Renal cortical epithelial cell (primary cell): ENCODE results near the gene FXN. TPM values are rescaled to one million over a fixed set of nuclear protein-coding genes. Genes with fewer than 3 reads are reported as not detected.
"Not testable (repeated sequence)": the region's sequence is repeated elsewhere in the genome, so short reads cannot be mapped to it uniquely, and the experiment has no call there.

Experiments
- DNase-seq: peaks from one replicate; pipeline ENCODE4 v3.0.0-alpha.2; 2011; ENCODE audit warnings: low read depth
- total RNA-seq: library from RNA; depleted of rRNA; stranded (reverse); fragments of >200 nt; gene quantifications from 2 replicates; pipeline ENCODE4 v1.2.3, GENCODE V29; 2014

The FXN gene
- total RNA-seq, result 2.4 and 8.7 TPM in 2 replicates

GRCh38 chr9:69035438-69036308 lies at the start of gene FXN:
Gene FXN, plus strand, starts transcription at chr9:69035752. Its CDS starts 31 bp downstream, at chr9:69035783.
- DNase-seq, result peak; percentile 33

GRCh38 chr9:68986949-68987348 lies 48.6 kb upstream of the FXN start:
- not testable (repeated sequence) for DNase-seq

GRCh38 chr9:68991457-68991856 lies 44.1 kb upstream of the FXN start:
- no peak for DNase-seq

GRCh38 chr9:68995776-68996175 lies 39.8 kb upstream of the FXN start:
- no peak for DNase-seq

GRCh38 chr9:68996462-68996861 lies 39.1 kb upstream of the FXN start:
- no peak for DNase-seq

GRCh38 chr9:68997666-68998065 lies 37.9 kb upstream of the FXN start:
- DNase-seq, result no peak

GRCh38 chr9:68998385-68998784 lies 37.2 kb upstream of the FXN start:
- DNase-seq, result no peak

- DNase-seq, result no peak
These were observed 36.7 kb upstream of the FXN start for GRCh38 chr9:68998812-68999211.

- peak; percentile 70 for DNase-seq
These were observed 36.0 kb upstream of the FXN start for GRCh38 chr9:68999393-69000105.

- no peak for DNase-seq
These were observed 33.6 kb upstream of the FXN start for GRCh38 chr9:69001921-69002320.

GRCh38 chr9:69003051-69003450 lies 32.5 kb upstream of the FXN start:
- DNase-seq, result no peak

- DNase-seq, result no peak
These were observed 30.7 kb upstream of the FXN start for GRCh38 chr9:69004836-69005235.

- DNase-seq, result no peak
These were observed 25.8 kb upstream of the FXN start for GRCh38 chr9:69009708-69010107.

GRCh38 chr9:69012696-69013381 lies 22.7 kb upstream of the FXN start:
- DNase-seq, result no peak

- no peak for DNase-seq
These were observed 22.2 kb upstream of the FXN start for GRCh38 chr9:69013382-69013727.

GRCh38 chr9:69014013-69014412 lies 21.5 kb upstream of the FXN start, which contains the start of gene PRKACG:
Gene PRKACG, minus strand, starts transcription at chr9:69014113. Its CDS starts 21 bp downstream, at chr9:69014092.
- no peak for DNase-seq

- DNase-seq, result no peak
These were observed 19.1 kb upstream of the FXN start for GRCh38 chr9:69016191-69017096.

GRCh38 chr9:69018737-69019136 lies 16.8 kb upstream of the FXN start:
- DNase-seq, result no peak

GRCh38 chr9:69019808-69020207 lies 15.7 kb upstream of the FXN start:
- DNase-seq, result no peak

- DNase-seq, result no peak
These were observed 15.0 kb upstream of the FXN start for GRCh38 chr9:69020301-69021145.
